GM21526 (cell line): ENCODE measurements around the gene NSL1.

Experiments used
- ATAC-seq: cut with Tn5 transposase; IDR thresholded peaks from one replicate; pipeline ENCODE4 v1.9.1; 2021; ENCODE audit warnings: moderate library complexity; ENCODE audit not compliant: unreplicated experiment, low FRiP score

NSL1 gene

GRCh38 chr1:212689196-212689725, 102.3 kb downstream of the NSL1 start:
- ATAC-seq = no peak

- ATAC-seq = no peak
Observed at GRCh38 chr1:212688341-212689047, 103.1 kb downstream of the NSL1 start.

DNA sequence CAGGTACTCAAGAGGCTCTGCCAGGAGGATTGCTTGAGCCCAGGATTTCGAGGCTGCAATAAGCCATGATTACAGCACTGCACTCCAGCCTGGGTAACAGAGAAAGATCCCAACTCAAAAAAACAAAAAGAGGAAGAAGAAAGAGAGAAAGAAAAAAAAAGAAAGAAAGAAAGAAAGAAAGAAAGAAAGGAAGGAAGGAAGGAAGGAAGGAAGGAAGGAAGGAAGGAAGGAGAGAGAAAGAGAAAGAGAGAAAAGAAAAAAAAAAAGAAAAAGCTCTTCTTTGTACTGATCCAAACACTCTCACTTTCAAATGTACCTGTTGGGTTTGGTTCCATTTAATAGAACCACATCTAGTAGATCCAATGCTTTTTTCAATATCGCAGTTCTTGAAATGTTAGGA, 103.8 kb downstream of the NSL1 start:
- ATAC-seq = no peak

- ATAC-seq = no peak
Observed at GRCh38 chr1:212686591-212686990, 105.0 kb downstream of the NSL1 start.

GRCh38 chr1:212686069-212686468, 105.5 kb downstream of the NSL1 start:
- ATAC-seq = no peak

DNA sequence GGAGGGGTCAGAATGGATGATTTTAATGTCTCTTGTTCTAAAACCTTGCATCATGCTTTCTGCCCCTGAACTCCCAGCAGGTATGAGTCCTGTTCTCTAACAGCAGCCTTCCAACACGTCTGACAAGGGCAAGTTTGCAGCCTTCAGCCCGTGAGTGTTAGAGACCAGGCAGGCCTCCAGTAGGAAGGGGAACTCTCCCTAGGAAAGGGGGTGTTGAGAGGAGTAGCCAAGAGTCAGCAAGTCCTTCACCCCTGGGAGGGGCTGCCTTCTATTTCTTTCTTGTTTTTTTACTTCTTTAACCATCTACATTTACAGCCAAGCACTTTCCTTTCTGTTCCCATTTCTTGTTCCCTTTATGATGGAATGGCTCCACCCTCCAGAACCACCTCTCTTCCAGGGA, 106.1 kb downstream of the NSL1 start:
- no peak for ATAC-seq

GRCh38 chr1:212684521-212685090, 107.0 kb downstream of the NSL1 start:
- no peak for ATAC-seq

DNA sequence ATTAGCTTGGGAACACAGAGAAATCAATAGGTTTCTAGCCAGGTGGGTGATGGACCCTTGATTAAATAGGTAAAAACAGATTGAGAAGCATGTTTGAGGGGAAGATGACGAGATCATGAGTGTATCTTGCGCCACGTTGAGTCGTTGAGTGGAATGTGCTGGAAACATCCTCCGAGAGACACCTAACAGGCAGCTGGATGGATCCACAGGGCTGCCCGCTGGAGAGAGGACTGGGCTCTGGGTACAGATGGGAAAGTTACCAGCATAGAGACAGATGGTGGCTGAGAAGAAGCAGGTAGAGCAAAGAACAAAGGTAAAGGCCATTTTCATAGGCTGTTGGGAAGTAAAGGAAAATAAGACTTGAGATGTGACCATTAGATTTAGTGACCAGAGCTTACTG, 107.5 kb downstream of the NSL1 start:
- no peak for ATAC-seq

- peak; percentile 65 for ATAC-seq
Observed at GRCh38 chr1:212683357-212683722, 108.2 kb downstream of the NSL1 start.

DNA sequence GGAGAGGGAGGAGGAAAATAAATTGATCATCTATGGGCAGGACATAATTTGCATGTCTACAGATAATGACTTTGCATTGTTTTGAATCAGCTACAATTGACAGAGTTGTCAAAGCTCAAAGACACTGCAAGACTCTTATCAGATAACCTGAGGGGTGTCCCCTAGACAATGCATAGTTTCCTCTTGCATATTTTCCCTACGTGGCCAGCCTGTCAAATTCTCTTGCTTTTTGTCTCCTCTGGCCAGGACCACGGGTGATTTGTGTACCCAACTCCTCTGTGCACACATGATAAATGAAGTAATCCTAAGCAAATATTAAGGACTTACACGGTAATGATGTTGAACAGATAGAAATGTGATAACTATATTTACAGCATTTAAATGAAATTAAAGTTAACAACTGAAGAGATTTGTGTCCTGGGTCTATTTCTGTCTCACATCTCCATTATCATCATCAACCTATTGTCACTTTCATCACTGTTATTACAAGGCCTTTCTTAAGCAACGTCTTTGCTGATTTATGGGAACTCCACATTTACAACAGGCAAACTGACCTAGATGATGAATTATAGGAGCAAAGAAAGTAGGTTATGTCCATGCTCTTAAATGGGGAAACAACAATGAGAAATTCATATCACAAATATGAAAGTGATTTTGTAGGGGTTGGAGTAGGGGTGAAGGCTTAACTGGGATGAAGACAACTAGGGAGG, 110.7 kb downstream of the NSL1 start:
- ATAC-seq = no peak

DNA sequence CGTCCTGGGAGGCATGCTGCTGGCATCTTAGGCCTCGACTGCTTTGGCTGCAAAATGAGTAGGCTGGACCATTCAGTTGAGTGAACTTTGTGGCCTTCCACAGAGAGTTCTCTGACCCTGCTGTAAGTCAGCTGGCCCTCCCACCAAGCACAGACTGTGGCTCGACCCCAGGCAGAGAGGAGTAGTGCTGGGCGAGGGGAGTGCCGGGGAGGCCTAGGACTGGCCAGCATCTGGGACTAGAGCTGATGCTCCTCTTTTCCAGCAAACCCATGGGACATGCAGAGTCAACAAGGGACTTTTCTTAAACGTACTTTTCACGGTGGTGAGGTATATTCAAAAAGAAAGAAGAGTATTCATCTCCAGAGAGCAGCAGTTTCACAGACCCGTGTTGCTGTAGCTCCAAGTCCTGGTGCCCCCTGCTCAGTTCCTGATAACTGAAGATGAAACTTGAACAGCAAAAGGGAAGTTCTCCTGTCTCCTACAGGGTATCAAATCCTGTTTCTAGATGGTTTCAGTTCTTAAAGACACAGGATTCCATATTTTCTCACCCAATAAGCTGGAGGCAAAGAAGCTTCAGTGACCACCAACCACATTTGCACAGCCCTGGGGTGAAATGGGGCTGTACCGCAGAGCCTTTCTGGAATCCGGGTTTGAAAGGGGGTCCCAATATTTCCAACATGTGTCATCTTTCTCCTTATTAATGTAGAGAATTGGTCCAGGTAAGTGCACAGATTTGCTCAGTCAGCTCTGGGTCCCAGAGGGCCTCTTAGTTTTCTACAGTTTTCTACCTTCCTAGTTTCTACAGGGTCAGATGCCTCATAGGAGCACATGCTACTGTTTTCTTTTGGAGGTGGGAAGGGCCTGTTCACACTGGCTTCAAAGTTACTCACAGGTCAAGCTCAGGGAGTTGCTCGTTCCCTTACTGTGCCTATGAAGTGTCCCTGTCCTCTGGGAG, 112.8 kb downstream of the NSL1 start:
- ATAC-seq = peak; percentile 49

- no peak for ATAC-seq
Observed at GRCh38 chr1:212677573-212677972, 114.0 kb downstream of the NSL1 start.

- no peak for ATAC-seq
Observed at GRCh38 chr1:212677136-212677535, 114.4 kb downstream of the NSL1 start.
